GM23338 (cell line): Measurements from ENCODE around the gene CACHD1. TPM values are rescaled to one million over a fixed set of nuclear protein-coding genes. Genes with fewer than 3 reads are reported as not detected.

Experiments used
- ATAC-seq: fragments of 200-7000 bp; cut with Tn5 transposase; 3 replicates; pipeline ENCODE4 v1.9.1; 2020
- DNase-seq: peaks from one replicate; pipeline ENCODE4 v3.0.0-alpha.2; 2015; ENCODE audit warnings: low spot score
- H2AFZ ChIP-seq: fragments of 200-600 bp; sonication (generic); 2 replicates; pipeline ENCODE4 v1.8.0; 2016; ENCODE audit warnings: antibody characterized with exemption, mild to moderate bottlenecking, moderate library complexity
- H3F3A ChIP-seq: fragments of 200-600 bp; sonication (generic); replicated peaks from 2 replicates; pipeline ENCODE4 v1.8.0; 2017; ENCODE audit warnings: antibody characterized with exemption, mixed run types, low read depth
- H3K27ac ChIP-seq: fragments of 200-600 bp; sonication (generic); 2 replicates; pipeline ENCODE4 v1.6.1; 2016; ENCODE audit warnings: low read depth
- H3K27me3 ChIP-seq: fragments of 200-600 bp; sonication (generic); 2 replicates; pipeline ENCODE4 v1.8.0; 2016; ENCODE audit warnings: mild to moderate bottlenecking, mixed run types, moderate library complexity; ENCODE audit not compliant: insufficient read depth
- H3K36me3 ChIP-seq: fragments of 200-600 bp; sonication (generic); 2 replicates; pipeline ENCODE4 v1.8.0; 2016; ENCODE audit warnings: mild to moderate bottlenecking; ENCODE audit not compliant: insufficient read depth
- H3K4me1 ChIP-seq: fragments of 200-600 bp; sonication (generic); 2 replicates; pipeline ENCODE4 v1.8.0; 2016; ENCODE audit warnings: mild to moderate bottlenecking, moderate library complexity; ENCODE audit not compliant: insufficient read depth
- H3K4me2 ChIP-seq: fragments of 200-600 bp; sonication (generic); 2 replicates; pipeline ENCODE4 v1.7.1; 2017; ENCODE audit warnings: mixed run types
- H3K4me3 ChIP-seq: fragments of 200-600 bp; sonication (generic); 2 replicates; pipeline ENCODE4 v1.6.1; 2016; ENCODE audit warnings: mixed run types
- H3K79me2 ChIP-seq: fragments of 200-600 bp; sonication (generic); replicated peaks from 2 replicates; pipeline ENCODE4 v1.8.0; 2017; ENCODE audit warnings: mild to moderate bottlenecking; ENCODE audit not compliant: insufficient read depth
- H3K9me2 ChIP-seq: fragments of 200-600 bp; sonication (generic); 2 replicates; pipeline ENCODE4 v1.8.0; 2017; ENCODE audit not compliant: insufficient read depth
- H4K20me1 ChIP-seq: fragments of 200-600 bp; sonication (generic); replicated peaks from 2 replicates; pipeline ENCODE4 v1.8.0; 2017; ENCODE audit warnings: mild to moderate bottlenecking; ENCODE audit not compliant: insufficient read depth
- H3K27ac Mint-ChIP-seq: 2 replicates; pipeline ENCODE4 v1.8.0; 2020; ENCODE audit warnings: inconsistent platforms, mild to moderate bottlenecking, moderate library complexity, mixed read lengths
- H3K27me3 Mint-ChIP-seq: 3 replicates; pipeline ENCODE4 v1.8.0; 2022; ENCODE audit warnings: low read depth, mild to moderate bottlenecking, moderate library complexity, mixed read lengths, inconsistent platforms; ENCODE audit not compliant: insufficient read depth, poor library complexity
- H3K36me3 Mint-ChIP-seq: 3 replicates; pipeline ENCODE4 v1.8.0; 2021; ENCODE audit warnings: low read depth, mild to moderate bottlenecking, inconsistent platforms, moderate library complexity, mixed read lengths
- H3K4me1 Mint-ChIP-seq: 3 replicates; pipeline ENCODE4 v1.8.0; 2020; ENCODE audit warnings: mild to moderate bottlenecking, inconsistent platforms, mixed read lengths
- H3K4me3 Mint-ChIP-seq: 3 replicates; pipeline ENCODE4 v1.8.0; 2021; ENCODE audit warnings: moderate library complexity, mild to moderate bottlenecking, inconsistent platforms, mixed read lengths
- H3K9me3 Mint-ChIP-seq: 3 replicates; pipeline ENCODE4 v1.8.0; 2020; ENCODE audit warnings: moderate library complexity, mild to moderate bottlenecking, inconsistent platforms, mixed read lengths
- CTCF ChIP-seq, 2 experiments: fragments of 200-600 bp in 1 of 2; sonication (generic) in 1 of 2; conservative IDR thresholded peaks; 2 replicates each; pipeline versions ENCODE4 v1.5.1 to v1.6.1; 2016 to 2017; ENCODE audit warnings: antibody characterized with exemption in 2 of 2, low read depth in 2 of 2, mild to moderate bottlenecking in 2 of 2, moderate library complexity in 1 of 2
- ETS1 ChIP-seq: IDR thresholded peaks from 2 replicates; pipeline ENCODE4 v1.6.1; 2016; ENCODE audit warnings: antibody characterized with exemption
- EZH2 ChIP-seq: fragments of 200-600 bp; sonication (generic); IDR thresholded peaks from one replicate; pipeline ENCODE4 v1.8.0; 2017; ENCODE audit warnings: antibody characterized with exemption, mild to moderate bottlenecking, low read depth; ENCODE audit not compliant: unreplicated experiment
- EZH2phosphoT487 ChIP-seq: fragments of 200-600 bp; sonication (generic); IDR thresholded peaks from one replicate; pipeline ENCODE4 v1.8.1; 2018; ENCODE audit warnings: antibody characterized with exemption; ENCODE audit not compliant: unreplicated experiment
- JUNB ChIP-seq: IDR thresholded peaks from one replicate; pipeline ENCODE4 v1.6.1; 2016; ENCODE audit warnings: antibody characterized with exemption; ENCODE audit not compliant: unreplicated experiment
- NANOG ChIP-seq: IDR thresholded peaks from 2 replicates; pipeline ENCODE4 v1.6.1; 2016; ENCODE audit warnings: antibody characterized with exemption, borderline replicate concordance
- POLR2AphosphoS5 ChIP-seq: IDR thresholded peaks from 2 replicates; pipeline ENCODE4 v1.6.1; 2016; ENCODE audit warnings: antibody characterized with exemption, low read depth
- REST ChIP-seq: IDR thresholded peaks from one replicate; pipeline ENCODE4 v1.6.1; 2018; ENCODE audit warnings: antibody characterized with exemption; ENCODE audit not compliant: unreplicated experiment
- STAT1 ChIP-seq: IDR thresholded peaks from one replicate; pipeline ENCODE4 v1.6.1; 2016; ENCODE audit warnings: antibody characterized with exemption; ENCODE audit not compliant: unreplicated experiment
- ZNF114 ChIP-seq: fragments of 250-450 bp; sonication (Bioruptor Pico); IDR thresholded peaks from 2 replicates; pipeline ENCODE4 v1.5.0; 2020; ENCODE audit warnings: mild to moderate bottlenecking, moderate library complexity
- ZNF331 ChIP-seq: fragments of 250-450 bp; sonication (Bioruptor Pico); IDR thresholded peaks from 2 replicates; pipeline ENCODE4 v1.5.0; 2020; ENCODE audit warnings: low read depth, mild to moderate bottlenecking, moderate library complexity
- ZNF462 ChIP-seq: fragments of 250-450 bp; sonication (Bioruptor Pico); IDR thresholded peaks from 2 replicates; pipeline ENCODE4 v1.5.0; 2020; ENCODE audit warnings: mild to moderate bottlenecking, moderate library complexity
- polyA plus RNA-seq: library from polyadenylated mRNA; unstranded; fragments of >200 nt; fragmentation: Nextera tagmentation; extraction: Ambion mirVana; gene quantifications from 2 replicates; pipeline ENCODE4 v1.2.1, GENCODE V29; 2016
- total RNA-seq: library from RNA; depleted of rRNA; stranded (reverse); fragments of >200 nt; shearing (Covaris generic); gene quantifications from 2 replicates; pipeline ENCODE4 v1.2.3, GENCODE V29; 2014

The CACHD1 gene
- total and polyA plus RNA-seq, 2 experiments from 2014 or later = 12.6 to 43.7 TPM

- Histone ChIP-seq H3F3A (no peaks in the 10 kb centered on the region), H3K27ac (no peak overlapping the region), H3K4me3 (no peak overlapping the region), H4K20me1 (peaks cover 11% of the 10 kb centered on the region), H3K9me2 (no peaks in the 10 kb centered on the region), H3K4me1 (peaks cover 56% of the 10 kb centered on the region), H3K36me3 (no peaks in the 10 kb centered on the region), H3K79me2 (peaks cover 80% of the 10 kb centered on the region), H2AFZ (no peak overlapping the region), H3K27me3 (no peaks in the 10 kb centered on the region), H3K4me2 (no peak overlapping the region)
- Mint-ChIP-seq H3K4me3 (no peak overlapping the region), H3K36me3 (0 out of 3 replicates have a peak, but pooled peaks cover 1% of the 10 kb centered on the region), H3K27me3 (no peaks in the 10 kb centered on the region), H3K9me3 (no peaks in the 10 kb centered on the region), H3K4me1 (peaks cover 64% of the 10 kb centered on the region), H3K27ac (no peak overlapping the region)
- ATAC-seq = no peak
- no peak for DNase-seq
- TF ChIP-seq CTCF (conservative IDR thresholded peaks at IDR 0.05; ENCODE audit: low read depth in 2 of 2) (no peak), ZNF462 (no peak), NANOG (no peak), ETS1 (no peak), EZH2phosphoT487 (no peak), POLR2AphosphoS5 (no peak), EZH2 (no peak), STAT1 (no peak), REST (no peak), ZNF114 (no peak), ZNF331 (CRISPR knock-in tag) (no peak), JUNB (no peak)
Observed at GRCh38 chr1:64578270-64578973, 108.5 kb downstream of the CACHD1 start.
